Endodermal cell (in vitro differentiated cells): ENCODE data around the gene WNT2. TPM values are rescaled to one million over a fixed set of nuclear protein-coding genes. Genes with fewer than 3 reads are reported as not detected.

Experiments
- DNase-seq: peaks from one replicate; pipeline ENCODE4 v3.0.0-alpha.2; 2017
- H3K27ac ChIP-seq: 2 replicates; pipeline ENCODE4 v1.5.1; 2013; ENCODE audit warnings: mild to moderate bottlenecking, low read depth, low read length, moderate library complexity
- H3K27me3 ChIP-seq: 2 replicates; pipeline ENCODE4 v1.6.1; 2013; ENCODE audit warnings: mild to moderate bottlenecking, low read length, moderate library complexity; ENCODE audit not compliant: insufficient read depth, control insufficient read depth, poor library complexity, severe bottlenecking
- H3K36me3 ChIP-seq: 2 replicates; pipeline ENCODE4 v1.7.0; 2013; ENCODE audit warnings: mild to moderate bottlenecking, low read length, moderate library complexity; ENCODE audit not compliant: control insufficient read depth, insufficient read depth
- H3K4me1 ChIP-seq: one replicate; pipeline ENCODE4 v1.7.0; 2013; ENCODE audit warnings: low read length; ENCODE audit not compliant: control insufficient read depth, insufficient read depth
- H3K4me3 ChIP-seq: 2 replicates; pipeline ENCODE4 v1.5.1; 2013; ENCODE audit warnings: mild to moderate bottlenecking, low read length, moderate library complexity
- H3K9ac ChIP-seq: 2 replicates; pipeline ENCODE4 v1.6.1; 2013; ENCODE audit warnings: mild to moderate bottlenecking, low read length, moderate library complexity; ENCODE audit not compliant: poor library complexity, severe bottlenecking; ENCODE audit errors: extremely low read depth
- H3K9me3 ChIP-seq: 2 replicates; pipeline ENCODE4 v1.6.1; 2013; ENCODE audit warnings: mild to moderate bottlenecking, low read length, moderate library complexity; ENCODE audit not compliant: control insufficient read depth
- H3K27ac Mint-ChIP-seq: 2 replicates; pipeline ENCODE4 v1.8.0; 2020; ENCODE audit warnings: mixed read lengths
- H3K27me3 Mint-ChIP-seq: 2 replicates; pipeline ENCODE4 v1.8.0; 2021; ENCODE audit warnings: mild to moderate bottlenecking, mixed read lengths; ENCODE audit not compliant: insufficient read depth
- H3K36me3 Mint-ChIP-seq: 2 replicates; pipeline ENCODE4 v1.8.0; 2020; ENCODE audit warnings: low read depth, mixed read lengths
- H3K4me1 Mint-ChIP-seq: 2 replicates; pipeline ENCODE4 v1.8.0; 2020; ENCODE audit warnings: mixed read lengths
- H3K4me3 Mint-ChIP-seq: 2 replicates; pipeline ENCODE4 v1.8.0; 2020; ENCODE audit warnings: mild to moderate bottlenecking, moderate library complexity, mixed read lengths
- H3K9me3 Mint-ChIP-seq: 2 replicates; pipeline ENCODE4 v1.8.0; 2020; ENCODE audit warnings: mild to moderate bottlenecking, mixed read lengths
- CTCF ChIP-seq: fragments of 200-600 bp; sonication (generic); conservative IDR thresholded peaks from 2 replicates; pipeline ENCODE4 v1.5.0; 2021; ENCODE audit warnings: antibody characterized with exemption, mild to moderate bottlenecking
- WGBS, 2 experiments: methylation state at CpG; one replicate each; pipeline versions ENCODE4 v1.1.5 to v1.1.7; 2013; ENCODE audit warnings: missing lambda C conversion rate in 2 of 2, mixed read lengths in 1 of 2; ENCODE audit not compliant: insufficient coverage in 1 of 2, insufficient read length in 1 of 2; 5-methylcytosine and 5-hydroxymethylcytosine counted together
- total RNA-seq, 2 donors: library from RNA; stranded (reverse); fragmentation: NEBNext Ultra II Directional in 1 of 2; extraction: Animal tissue kit (Norgen Biotek cat#: 25700) in 1 of 2; gene quantifications; 2 replicates in 1 of 2; 3 replicates in 1 of 2; pipeline ENCODE4 v1.2.1, GENCODE V29; 2021

WNT2 gene
- total RNA-seq, 2 donors from 2014 or later = not detected

GRCh38 chr7:117269417-117269816 lies 53.4 kb downstream of the WNT2 start:
- H3K27me3 Mint-ChIP-seq = no peaks in the 10 kb centered on the region
- no peaks in the 10 kb centered on the region for H3K4me1 Mint-ChIP-seq
- Histone ChIP-seq H3K9me3 (no peaks in the 10 kb centered on the region), H3K27me3 (no peaks in the 10 kb centered on the region), H3K9ac (no peak overlapping the region), H3K27ac (no peak overlapping the region), H3K4me3 (no peak overlapping the region), H3K4me1 (no peaks in the 10 kb centered on the region), H3K36me3 (no peaks in the 10 kb centered on the region)
- H3K9me3 Mint-ChIP-seq = no peaks in the 10 kb centered on the region
- 92% methylated on average over 4 to 5 of the region's 5 CpGs for WGBS, 2 experiments
- DNase-seq = no peak
- H3K36me3 Mint-ChIP-seq = no peaks in the 10 kb centered on the region
- no peak for TF ChIP-seq CTCF
- H3K27ac Mint-ChIP-seq = no peak overlapping the region
- H3K4me3 Mint-ChIP-seq = no peak overlapping the region

- Mint-ChIP-seq H3K27me3 (no peaks in the 10 kb centered on the region), H3K4me1 (no peaks in the 10 kb centered on the region), H3K4me3 (no peak overlapping the region), H3K36me3 (no peaks in the 10 kb centered on the region), H3K27ac (no peak overlapping the region), H3K9me3 (no peaks in the 10 kb centered on the region)
- Histone ChIP-seq H3K27me3 (no peaks in the 10 kb centered on the region), H3K9ac (no peak overlapping the region), H3K36me3 (no peaks in the 10 kb centered on the region), H3K9me3 (no peaks in the 10 kb centered on the region), H3K4me3 (no peak overlapping the region), H3K4me1 (no peaks in the 10 kb centered on the region), H3K27ac (no peak overlapping the region)
- 94% methylated on average over 1 of the region's 1 CpG; no CpG with 5 or more reads in 1 of the 2 experiments for WGBS, 2 experiments
- TF ChIP-seq CTCF = no peak
- no peak for DNase-seq
Observed at GRCh38 chr7:117264716-117265115, 58.1 kb downstream of the WNT2 start.

GRCh38 chr7:117262546-117262945 lies 60.3 kb downstream of the WNT2 start:
- H3K36me3 Mint-ChIP-seq = no peaks in the 10 kb centered on the region
- no peaks in the 10 kb centered on the region for H3K27me3 Mint-ChIP-seq
- no peak overlapping the region for H3K27ac Mint-ChIP-seq
- no peaks in the 10 kb centered on the region for H3K4me1 ChIP-seq
- H3K4me3 Mint-ChIP-seq = no peak overlapping the region
- no peaks in the 10 kb centered on the region for H3K4me1 Mint-ChIP-seq
- no peak for TF ChIP-seq CTCF
- H3K27ac ChIP-seq = no peak overlapping the region
- H3K27me3 ChIP-seq = no peaks in the 10 kb centered on the region
- H3K9me3 ChIP-seq = no peaks in the 10 kb centered on the region
- no peak overlapping the region for H3K9ac ChIP-seq
- no peak overlapping the region for H3K4me3 ChIP-seq
- WGBS, 2 experiments = 92% methylated on average over 2 of the region's 2 CpGs; no CpG with 5 or more reads in 1 of the 2 experiments
- no peaks in the 10 kb centered on the region for H3K9me3 Mint-ChIP-seq
- no peak for DNase-seq
- H3K36me3 ChIP-seq = no peaks in the 10 kb centered on the region
